ENCODE data around the gene SOHLH1.

DNA sequence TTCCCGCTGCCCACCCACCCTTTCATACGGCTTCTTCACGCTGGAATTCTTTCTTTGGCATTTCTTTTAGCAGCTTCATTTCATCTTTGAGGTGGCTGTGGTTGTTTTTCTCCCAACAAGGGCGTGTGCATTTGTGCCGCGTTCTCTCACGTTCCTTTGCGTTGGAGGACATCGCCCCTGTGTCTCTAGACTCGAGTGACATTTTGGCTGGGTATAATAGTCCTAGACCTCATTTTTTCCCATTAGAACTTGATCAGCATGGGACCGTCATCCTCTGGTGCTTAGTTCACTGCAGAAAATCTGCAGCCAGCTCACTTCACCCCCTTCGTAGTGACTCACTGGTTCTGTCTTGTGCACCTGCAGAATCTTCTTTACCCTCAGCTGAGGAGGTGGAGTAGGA, 32.2 kb upstream of the SOHLH1 start:
- TF ChIP-seq POLR2A (IDR thresholded peaks at IDR 0.05), result no peak
- TF ChIP-seq, protein P1, sequence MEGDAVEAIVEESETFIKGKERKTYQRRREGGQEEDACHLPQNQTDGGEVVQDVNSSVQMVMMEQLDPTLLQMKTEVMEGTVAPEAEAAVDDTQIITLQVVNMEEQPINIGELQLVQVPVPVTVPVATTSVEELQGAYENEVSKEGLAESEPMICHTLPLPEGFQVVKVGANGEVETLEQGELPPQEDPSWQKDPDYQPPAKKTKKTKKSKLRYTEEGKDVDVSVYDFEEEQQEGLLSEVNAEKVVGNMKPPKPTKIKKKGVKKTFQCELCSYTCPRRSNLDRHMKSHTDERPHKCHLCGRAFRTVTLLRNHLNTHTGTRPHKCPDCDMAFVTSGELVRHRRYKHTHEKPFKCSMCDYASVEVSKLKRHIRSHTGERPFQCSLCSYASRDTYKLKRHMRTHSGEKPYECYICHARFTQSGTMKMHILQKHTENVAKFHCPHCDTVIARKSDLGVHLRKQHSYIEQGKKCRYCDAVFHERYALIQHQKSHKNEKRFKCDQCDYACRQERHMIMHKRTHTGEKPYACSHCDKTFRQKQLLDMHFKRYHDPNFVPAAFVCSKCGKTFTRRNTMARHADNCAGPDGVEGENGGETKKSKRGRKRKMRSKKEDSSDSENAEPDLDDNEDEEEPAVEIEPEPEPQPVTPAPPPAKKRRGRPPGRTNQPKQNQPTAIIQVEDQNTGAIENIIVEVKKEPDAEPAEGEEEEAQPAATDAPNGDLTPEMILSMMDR (IDR thresholded peaks at IDR 0.05 in 8 of 11, conservative IDR thresholded peaks at IDR 0.05 in 3 of 11), result no peak

Measured in spleen (tissue), 7 donors.